ENCODE measurements around the gene ABCC1. TPM values are rescaled to one million over a fixed set of nuclear protein-coding genes. Genes with fewer than 3 reads are reported as not detected.

ABCC1 gene
- total and polyA plus RNA-seq, 2 experiments from 2014 or later: 7.0 to 9.3 TPM

DNA sequence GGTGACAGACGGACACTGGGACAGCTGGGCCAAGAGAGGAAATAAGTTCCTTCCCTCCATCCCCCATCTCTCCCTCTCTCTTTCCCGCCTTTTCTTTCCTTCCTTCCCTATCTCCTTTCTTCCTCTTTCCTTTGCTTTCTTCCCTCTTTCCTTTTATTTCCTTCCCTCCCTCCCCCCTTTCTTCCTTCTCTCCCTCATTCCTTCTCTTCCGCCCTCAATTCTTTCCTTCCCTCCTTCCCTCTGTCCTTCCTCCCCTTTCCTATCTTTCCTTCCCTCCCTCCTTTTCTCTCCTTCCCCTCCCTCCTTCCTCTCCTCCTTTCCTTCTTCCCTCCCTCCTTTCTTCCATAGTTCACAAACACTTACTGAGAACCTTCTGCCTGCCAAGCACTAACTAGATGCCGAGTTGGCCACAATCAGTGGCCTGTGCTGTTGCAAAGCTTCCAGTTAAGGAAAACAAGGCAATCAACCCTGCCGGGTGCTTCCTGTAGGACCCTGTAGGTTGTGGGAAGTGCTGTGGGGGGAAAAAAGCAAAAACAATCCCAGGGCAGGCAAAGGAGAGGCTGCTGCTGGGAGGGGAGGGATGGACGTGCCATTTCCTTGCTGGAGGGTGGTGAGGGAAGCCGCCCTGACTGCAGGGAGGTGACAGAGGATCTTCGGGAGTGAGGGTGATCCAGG is 242.2 kb downstream of the ABCC1 start:
- H3K27ac ChIP-seq: no peak overlapping the region
- no peaks in the 10 kb centered on the region for H4K20me1 ChIP-seq (ENCODE audit: insufficient read depth, poor library complexity, severe bottlenecking)
- TF ChIP-seq EZH2phosphoT487 (IDR thresholded peaks at IDR 0.05; ENCODE audit: low read depth, severe bottlenecking, unreplicated experiment) (no peak), EZH2 (IDR thresholded peaks at IDR 0.05; ENCODE audit: borderline replicate concordance) (no peak)
- TF ChIP-seq, protein P1, sequence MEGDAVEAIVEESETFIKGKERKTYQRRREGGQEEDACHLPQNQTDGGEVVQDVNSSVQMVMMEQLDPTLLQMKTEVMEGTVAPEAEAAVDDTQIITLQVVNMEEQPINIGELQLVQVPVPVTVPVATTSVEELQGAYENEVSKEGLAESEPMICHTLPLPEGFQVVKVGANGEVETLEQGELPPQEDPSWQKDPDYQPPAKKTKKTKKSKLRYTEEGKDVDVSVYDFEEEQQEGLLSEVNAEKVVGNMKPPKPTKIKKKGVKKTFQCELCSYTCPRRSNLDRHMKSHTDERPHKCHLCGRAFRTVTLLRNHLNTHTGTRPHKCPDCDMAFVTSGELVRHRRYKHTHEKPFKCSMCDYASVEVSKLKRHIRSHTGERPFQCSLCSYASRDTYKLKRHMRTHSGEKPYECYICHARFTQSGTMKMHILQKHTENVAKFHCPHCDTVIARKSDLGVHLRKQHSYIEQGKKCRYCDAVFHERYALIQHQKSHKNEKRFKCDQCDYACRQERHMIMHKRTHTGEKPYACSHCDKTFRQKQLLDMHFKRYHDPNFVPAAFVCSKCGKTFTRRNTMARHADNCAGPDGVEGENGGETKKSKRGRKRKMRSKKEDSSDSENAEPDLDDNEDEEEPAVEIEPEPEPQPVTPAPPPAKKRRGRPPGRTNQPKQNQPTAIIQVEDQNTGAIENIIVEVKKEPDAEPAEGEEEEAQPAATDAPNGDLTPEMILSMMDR (IDR thresholded peaks at IDR 0.05; ENCODE audit: poor library complexity): no peak
- no peaks in the 10 kb centered on the region for H3K4me1 ChIP-seq (ENCODE audit: insufficient read depth)
- no peak overlapping the region for H3K4me3 ChIP-seq
- no peak overlapping the region for H3K4me2 ChIP-seq
- DNase-seq (ENCODE audit: low spot score): no peak
- no peaks in the 10 kb centered on the region for H3K36me3 ChIP-seq (replicated peaks; ENCODE audit: insufficient read depth, low read depth)
- WGBS (ENCODE audit: low lambda C conversion rate, missing lambda C conversion rate): 66% methylated on average over 6 of the region's 8 CpGs
- H3K9me2 ChIP-seq (replicated peaks; ENCODE audit: insufficient read depth): no peaks in the 10 kb centered on the region
- no peaks in the 10 kb centered on the region for H3K9me3 ChIP-seq (ENCODE audit: low read depth)
- H2AFZ ChIP-seq: no peak overlapping the region
- no peaks in the 10 kb centered on the region for H3K27me3 ChIP-seq
- H3K79me2 ChIP-seq: no peaks in the 10 kb centered on the region

Other genes starting within 250 kb of the ABCC1 start
- 5.9 and 8.1 TPM in 2 replicates for gene MYH11, start 92.6 kb upstream of the ABCC1 start, total RNA-seq
- gene MYH11, start 92.6 kb upstream of the ABCC1 start, polyA plus RNA-seq: 0.59 and 3.8 TPM in 2 replicates
- 34.9 and 39.8 TPM in 2 replicates for gene CEP20, start 61.0 kb upstream of the ABCC1 start, total RNA-seq
- gene CEP20, start 61.0 kb upstream of the ABCC1 start, polyA plus RNA-seq: 20.5 and 21.5 TPM in 2 replicates